ENCODE measurements around the gene CHRNB1.
"Not testable (repeated sequence)": the region's sequence is repeated elsewhere in the genome, so short reads cannot be mapped to it uniquely, and the experiment has no call there.

Gene CHRNB1

GRCh38 chr17:7467498-7467897 lies 22.6 kb downstream of the CHRNB1 start:
- DNase-seq (ENCODE audit: low read depth): no peak

- DNase-seq (ENCODE audit: low read depth): no peak
These were observed 23.4 kb downstream of the CHRNB1 start for GRCh38 chr17:7468290-7468689.

GRCh38 chr17:7468804-7469389 lies 24.0 kb downstream of the CHRNB1 start:
- DNase-seq (ENCODE audit: low read depth): no peak

GRCh38 chr17:7469843-7470242 lies 25.0 kb downstream of the CHRNB1 start:
- DNase-seq (ENCODE audit: low read depth): not testable (repeated sequence)

- not testable (repeated sequence) for DNase-seq (ENCODE audit: low read depth)
These were observed 25.7 kb downstream of the CHRNB1 start for GRCh38 chr17:7470457-7470973.

- no peak for DNase-seq (ENCODE audit: low read depth)
These were observed 26.9 kb downstream of the CHRNB1 start for GRCh38 chr17:7471729-7472128.

- not testable (repeated sequence) for DNase-seq (ENCODE audit: low read depth)
These were observed 29.9 kb downstream of the CHRNB1 start for GRCh38 chr17:7474767-7475166.

GRCh38 chr17:7475764-7476422 lies 31.0 kb downstream of the CHRNB1 start:
- DNase-seq (ENCODE audit: low read depth): peak; percentile 37

- DNase-seq (ENCODE audit: low read depth): no peak
These were observed 31.6 kb downstream of the CHRNB1 start for GRCh38 chr17:7476494-7476893.

GRCh38 chr17:7476951-7477350 lies 32.1 kb downstream of the CHRNB1 start:
- no peak for DNase-seq (ENCODE audit: low read depth)

- peak; percentile 94 for DNase-seq (ENCODE audit: low read depth)
These were observed 32.8 kb downstream of the CHRNB1 start for GRCh38 chr17:7477392-7478275.

- DNase-seq (ENCODE audit: low read depth): peak; percentile 60
These were observed 33.7 kb downstream of the CHRNB1 start for GRCh38 chr17:7478276-7479212.

GRCh38 chr17:7479213-7480088 lies 34.6 kb downstream of the CHRNB1 start, which contains the start of gene ZBTB4:
Gene ZBTB4 (minus strand): TSS chr17:7479631. CDS start chr17:7466801, 12,830 bp downstream.
- DNase-seq (ENCODE audit: low read depth): peak; percentile 46

- no peak for DNase-seq (ENCODE audit: low read depth)
These were observed 35.2 kb downstream of the CHRNB1 start for GRCh38 chr17:7480089-7480384.

GRCh38 chr17:7481275-7481674 lies 36.4 kb downstream of the CHRNB1 start, which contains the start of gene SLC35G6:
Gene SLC35G6 (plus strand): TSS chr17:7481446. CDS start chr17:7481517, 71 bp downstream.
- not testable (repeated sequence) for DNase-seq (ENCODE audit: low read depth)

- DNase-seq (ENCODE audit: low read depth): not testable (repeated sequence)
These were observed 37.2 kb downstream of the CHRNB1 start for GRCh38 chr17:7481842-7482741.

GRCh38 chr17:7482742-7483088 lies 37.9 kb downstream of the CHRNB1 start:
- DNase-seq (ENCODE audit: low read depth): not testable (repeated sequence)

- peak; percentile 98 for DNase-seq (ENCODE audit: low read depth)
These were observed 38.6 kb downstream of the CHRNB1 start for GRCh38 chr17:7483255-7484066.

Data from fibroblast of gingiva (primary cell).